Measurements from ENCODE around the gene GEMIN8.

GEMIN8 gene

GRCh38 chrX:14032406-14032805 is 2.7 kb upstream of the GEMIN8 start:
- ATAC-seq (ENCODE audit: insufficient read depth, low read depth) (no peak), DNase-seq (peak; percentile 58)

GRCh38 chrX:14030174-14030530 is 460 bp upstream of the GEMIN8 start:
- no peaks in the 10 kb centered on the region for H3K27me3 ChIP-seq (ENCODE audit: insufficient read depth, low read length, poor library complexity)
- H3K9me3 ChIP-seq (ENCODE audit: insufficient read depth, low read length, severe bottlenecking), result no peaks in the 10 kb centered on the region
- ATAC-seq (ENCODE audit: insufficient read depth, low read depth) (no peak), DNase-seq (no peak)
- H3K4me2 ChIP-seq (ENCODE audit: insufficient read depth, low read length), result peak overlapping the region; percentile 70
- H4K20me1 ChIP-seq (ENCODE audit: insufficient read depth, low read length), result no peaks in the 10 kb centered on the region
- peak overlapping the region; percentile 62 to 73; a peak in 3 of 4 replicates for H3K4me3 ChIP-seq (ENCODE audit: low read depth in 1 of 2, low read length in 2 of 2)
- H3K79me2 ChIP-seq (ENCODE audit: insufficient read depth, low read length), result peaks cover 37% of the 10 kb centered on the region
- peak overlapping the region; percentile 71 for H3K9ac ChIP-seq (ENCODE audit: low read depth, low read length)
- TF ChIP-seq, protein P1, sequence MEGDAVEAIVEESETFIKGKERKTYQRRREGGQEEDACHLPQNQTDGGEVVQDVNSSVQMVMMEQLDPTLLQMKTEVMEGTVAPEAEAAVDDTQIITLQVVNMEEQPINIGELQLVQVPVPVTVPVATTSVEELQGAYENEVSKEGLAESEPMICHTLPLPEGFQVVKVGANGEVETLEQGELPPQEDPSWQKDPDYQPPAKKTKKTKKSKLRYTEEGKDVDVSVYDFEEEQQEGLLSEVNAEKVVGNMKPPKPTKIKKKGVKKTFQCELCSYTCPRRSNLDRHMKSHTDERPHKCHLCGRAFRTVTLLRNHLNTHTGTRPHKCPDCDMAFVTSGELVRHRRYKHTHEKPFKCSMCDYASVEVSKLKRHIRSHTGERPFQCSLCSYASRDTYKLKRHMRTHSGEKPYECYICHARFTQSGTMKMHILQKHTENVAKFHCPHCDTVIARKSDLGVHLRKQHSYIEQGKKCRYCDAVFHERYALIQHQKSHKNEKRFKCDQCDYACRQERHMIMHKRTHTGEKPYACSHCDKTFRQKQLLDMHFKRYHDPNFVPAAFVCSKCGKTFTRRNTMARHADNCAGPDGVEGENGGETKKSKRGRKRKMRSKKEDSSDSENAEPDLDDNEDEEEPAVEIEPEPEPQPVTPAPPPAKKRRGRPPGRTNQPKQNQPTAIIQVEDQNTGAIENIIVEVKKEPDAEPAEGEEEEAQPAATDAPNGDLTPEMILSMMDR (IDR thresholded peaks at IDR 0.05; ENCODE audit: borderline replicate concordance, extremely low read depth, low read length, poor library complexity, severe bottlenecking), result no peak
- no peak for TF ChIP-seq EZH2 (IDR thresholded peaks at IDR 0.05; ENCODE audit: borderline replicate concordance, low read depth, low read length, severe bottlenecking)
- H3K36me3 ChIP-seq (ENCODE audit: insufficient read depth, low read length), result no peaks in the 10 kb centered on the region
- peaks cover 46% of the 10 kb centered on the region for H3K4me1 ChIP-seq (ENCODE audit: insufficient read depth, low read length)
- peak overlapping the region; percentile 77 for H2AFZ ChIP-seq (ENCODE audit: low read depth, low read length)
- peak overlapping the region; percentile 78 for H3K27ac ChIP-seq (ENCODE audit: low read length)

More at GRCh38 chrX:14032406-14032805, 2.7 kb upstream of the GEMIN8 start:
- Histone ChIP-seq H3K79me2 (ENCODE audit: insufficient read depth, low read length) (peaks cover 20% of the 10 kb centered on the region), H4K20me1 (ENCODE audit: insufficient read depth, low read length) (no peaks in the 10 kb centered on the region), H3K27me3 (ENCODE audit: insufficient read depth, low read length, poor library complexity) (no peaks in the 10 kb centered on the region), H3K27ac (ENCODE audit: low read length) (peak overlapping the region; percentile 67), H3K9ac (ENCODE audit: low read depth, low read length) (peak overlapping the region; percentile 16; the same call in 1 of the 2 replicates), H3K4me3 (ENCODE audit: low read depth in 1 of 2, low read length in 2 of 2) (no peak overlapping the region), H2AFZ (ENCODE audit: low read depth, low read length) (peak overlapping the region; percentile 72), H3K4me2 (ENCODE audit: insufficient read depth, low read length) (peak overlapping the region; percentile 31; the same call in 1 of the 2 replicates), H3K36me3 (ENCODE audit: insufficient read depth, low read length) (no peaks in the 10 kb centered on the region), H3K9me3 (ENCODE audit: insufficient read depth, low read length, severe bottlenecking) (no peaks in the 10 kb centered on the region), H3K4me1 (ENCODE audit: insufficient read depth, low read length) (peaks cover 38% of the 10 kb centered on the region)
- TF ChIP-seq, protein P1 (IDR thresholded peaks at IDR 0.05; ENCODE audit: borderline replicate concordance, extremely low read depth, low read length, poor library complexity, severe bottlenecking), result peak; percentile 69
- no peak for TF ChIP-seq EZH2 (IDR thresholded peaks at IDR 0.05; ENCODE audit: borderline replicate concordance, low read depth, low read length, severe bottlenecking)

GRCh38 chrX:14029039-14029424 is 660 bp downstream of the GEMIN8 start:
- Histone ChIP-seq H3K27ac (ENCODE audit: low read length) (peak overlapping the region; percentile 72), H3K9ac (ENCODE audit: low read depth, low read length) (peak overlapping the region; percentile 71), H3K9me3 (ENCODE audit: insufficient read depth, low read length, severe bottlenecking) (no peaks in the 10 kb centered on the region), H3K79me2 (ENCODE audit: insufficient read depth, low read length) (peaks cover 37% of the 10 kb centered on the region), H2AFZ (ENCODE audit: low read depth, low read length) (peak overlapping the region; percentile 65), H3K4me1 (ENCODE audit: insufficient read depth, low read length) (peaks cover 46% of the 10 kb centered on the region), H3K4me3 (ENCODE audit: low read depth in 1 of 2, low read length in 2 of 2) (peak overlapping the region; percentile 62 to 73; a peak in 3 of 4 replicates), H3K36me3 (ENCODE audit: insufficient read depth, low read length) (no peaks in the 10 kb centered on the region), H3K27me3 (ENCODE audit: insufficient read depth, low read length, poor library complexity) (no peaks in the 10 kb centered on the region), H4K20me1 (ENCODE audit: insufficient read depth, low read length) (no peaks in the 10 kb centered on the region), H3K4me2 (ENCODE audit: insufficient read depth, low read length) (peak overlapping the region; percentile 67)
- no peak for TF ChIP-seq EZH2 (IDR thresholded peaks at IDR 0.05; ENCODE audit: borderline replicate concordance, low read depth, low read length, severe bottlenecking)
- TF ChIP-seq, protein P1 (IDR thresholded peaks at IDR 0.05; ENCODE audit: borderline replicate concordance, extremely low read depth, low read length, poor library complexity, severe bottlenecking), result no peak
- no peak for DNase-seq
- ATAC-seq (ENCODE audit: insufficient read depth, low read depth), result no peak
